Effector CD4-positive, alpha-beta T cell (primary cell): ENCODE results near the gene MCM8.

Experiments
- DNase-seq: peaks from one replicate; pipeline ENCODE4 v3.0.0-alpha.2; 2020

Gene MCM8

GRCh38 chr20:6045566-6045965 is 95.1 kb downstream of the MCM8 start:
- DNase-seq: no peak

DNA sequence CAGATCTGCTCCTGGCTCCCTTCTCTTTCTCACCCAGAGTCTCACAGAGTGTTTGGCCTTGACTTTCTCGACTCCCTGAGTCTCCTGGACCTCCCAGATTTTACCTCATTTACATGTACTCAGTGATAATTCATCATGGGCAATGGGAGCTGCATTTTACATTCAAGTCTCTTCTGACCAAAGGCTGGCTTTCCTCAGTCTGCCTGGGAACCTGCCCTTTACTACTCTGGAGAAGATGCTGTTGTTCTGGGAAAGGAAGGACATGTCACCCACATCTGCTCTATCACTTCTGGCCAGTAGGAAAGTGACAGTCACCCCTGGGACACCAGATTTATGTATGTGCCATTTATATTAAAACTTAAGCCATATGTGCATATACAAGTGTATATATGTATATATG is 96.0 kb downstream of the MCM8 start:
- DNase-seq: no peak

GRCh38 chr20:6048391-6048790 is 97.9 kb downstream of the MCM8 start:
- no peak for DNase-seq
